ENCODE measurements around the gene PIP5KL1. TPM values are rescaled to one million over a fixed set of nuclear protein-coding genes. Genes with fewer than 3 reads are reported as not detected.

The PIP5KL1 gene
- total RNA-seq, 1 experiment from 2014 or later = 16.8 TPM

- TF ChIP-seq HMGXB4 (CRISPR knock-in tag; IDR thresholded peaks at IDR 0.05) (no peak), AFF4 (CRISPR knock-in tag; IDR thresholded peaks at IDR 0.05; ENCODE audit: borderline replicate concordance) (no peak), ARID4B (CRISPR knock-in tag; IDR thresholded peaks at IDR 0.05; ENCODE audit: borderline replicate concordance) (no peak), IRF1 (CRISPR knock-in tag; IDR thresholded peaks at IDR 0.05) (no peak), HMGA2 (CRISPR knock-in tag; IDR thresholded peaks at IDR 0.05) (no peak), E2F1 (CRISPR knock-in tag; IDR thresholded peaks at IDR 0.05) (no peak), TP53 (CRISPR knock-in tag; IDR thresholded peaks at IDR 0.05) (no peak), NFYB (CRISPR knock-in tag; conservative IDR thresholded peaks at IDR 0.05; ENCODE audit: low read depth) (no peak), TCF7 (CRISPR knock-in tag; IDR thresholded peaks at IDR 0.05; ENCODE audit: low read depth) (no peak), AR (CRISPR knock-in tag; IDR thresholded peaks at IDR 0.05) (no peak)
These were observed 56.7 kb downstream of the PIP5KL1 start (continued) for GRCh38 chr9:127873886-127874285.

- CTCF ChIA-PET = interaction anchor here (0.6 to 2.5 kb wide), 5 partner anchors 19 to 138 kb away, joined by 3 to 11 read pairs (median 6); partner anchors contain the start of genes ENG and TOR2A
These were observed 57.3 kb downstream of the PIP5KL1 start for GRCh38 chr9:127873223-127873691.

More at GRCh38 chr9:127873223-127873691, 57.3 kb downstream of the PIP5KL1 start:
- no peak for ATAC-seq
- DNase-seq (ENCODE audit: low spot score) = no peak
- no peak overlapping the region for H3K27ac Mint-ChIP-seq
- H3K36me3 Mint-ChIP-seq = no peaks in the 10 kb centered on the region
- H3K4me1 Mint-ChIP-seq = peaks cover 15% of the 10 kb centered on the region
- H3K27me3 Mint-ChIP-seq (ENCODE audit: low read depth) = no peaks in the 10 kb centered on the region
- H3K9me3 Mint-ChIP-seq = no peaks in the 10 kb centered on the region
- TF ChIP-seq GRHL2 (CRISPR knock-in tag; IDR thresholded peaks at IDR 0.05; ENCODE audit: insufficient replicate concordance, severe bottlenecking) (no peak), CBFB (CRISPR knock-in tag; IDR thresholded peaks at IDR 0.05; ENCODE audit: low read depth) (no peak), OVOL2 (CRISPR knock-in tag; IDR thresholded peaks at IDR 0.05; ENCODE audit: borderline replicate concordance) (no peak)
- POLR2A ChIA-PET = interaction anchor here (1.7 kb wide), 1 partner anchor 18 kb away, joined by 3 read pairs; the partner anchor contains the start of gene ENG
- no peak overlapping the region for H3K4me3 Mint-ChIP-seq
